GM21528 (cell line): ENCODE data around the gene FAM209B.
"Not testable (repeated sequence)": the region's sequence is repeated elsewhere in the genome, so short reads cannot be mapped to it uniquely, and the experiment has no call there.

Source experiments
- ATAC-seq: cut with Tn5 transposase; IDR thresholded peaks from one replicate; pipeline ENCODE4 v1.9.1; 2021; ENCODE audit warnings: mild to moderate bottlenecking, moderate library complexity; ENCODE audit not compliant: unreplicated experiment, low FRiP score

FAM209B gene

GRCh38 chr20:56532946-56533345 is at the start of gene FAM209B:
Gene FAM209B, plus strand, starts transcription at chr20:56533246. Its CDS starts 96 bp downstream, at chr20:56533342.
- ATAC-seq, result not testable (repeated sequence)

- no peak for ATAC-seq
Measured at GRCh38 chr20:56483970-56484369, 49.1 kb upstream of the FAM209B start.

- ATAC-seq, result no peak
Measured at GRCh38 chr20:56487216-56487615, 45.8 kb upstream of the FAM209B start.

GRCh38 chr20:56488566-56488965 is 44.5 kb upstream of the FAM209B start:
- ATAC-seq, result no peak

- no peak for ATAC-seq
Measured at GRCh38 chr20:56501116-56501515, 31.9 kb upstream of the FAM209B start.

GRCh38 chr20:56503916-56504315 is 29.1 kb upstream of the FAM209B start:
- ATAC-seq, result no peak

- ATAC-seq, result no peak
Measured at GRCh38 chr20:56504373-56505005, 28.6 kb upstream of the FAM209B start.

GRCh38 chr20:56506103-56506502 is 26.9 kb upstream of the FAM209B start:
- no peak for ATAC-seq

GRCh38 chr20:56511926-56512325 is 21.1 kb upstream of the FAM209B start:
- ATAC-seq, result no peak

GRCh38 chr20:56513161-56514150 is 19.6 kb upstream of the FAM209B start:
- no peak for ATAC-seq

GRCh38 chr20:56516631-56517030 is 16.4 kb upstream of the FAM209B start:
- no peak for ATAC-seq

GRCh38 chr20:56517211-56517610 is 15.8 kb upstream of the FAM209B start:
- ATAC-seq, result no peak

GRCh38 chr20:56517641-56518040 is 15.4 kb upstream of the FAM209B start:
- no peak for ATAC-seq

- no peak for ATAC-seq
Measured at GRCh38 chr20:56518126-56518525, 14.9 kb upstream of the FAM209B start.

- no peak for ATAC-seq
Measured at GRCh38 chr20:56518721-56519398, 14.2 kb upstream of the FAM209B start.

GRCh38 chr20:56519551-56519950 is 13.5 kb upstream of the FAM209B start:
- no peak for ATAC-seq

- ATAC-seq, result no peak
Measured at GRCh38 chr20:56520180-56520579, 12.9 kb upstream of the FAM209B start.

- ATAC-seq, result not testable (repeated sequence)
Measured at GRCh38 chr20:56520746-56521354, 12.2 kb upstream of the FAM209B start.

GRCh38 chr20:56522311-56522710 is 10.7 kb upstream of the FAM209B start:
- no peak for ATAC-seq

- not testable (repeated sequence) for ATAC-seq
Measured at GRCh38 chr20:56524444-56524843, 8.6 kb upstream of the FAM209B start, which contains the start of gene FAM209A. Gene FAM209A, plus strand, starts transcription at chr20:56524744. Its CDS starts 65 bp downstream, at chr20:56524809.
